G401.6 (cell line): Measurements from ENCODE around the gene ZNRF1.

Experiments
- FAIRE-seq: peaks from 2 replicates; lab custom pipeline; 2012; peaks lifted over from hg19 to GRCh38; lab: Jason Lieb, UNC

Gene ZNRF1

GRCh38 chr16:75099738-75100602 lies 101.1 kb downstream of the ZNRF1 start:
- FAIRE-seq: no peak

GRCh38 chr16:75100603-75100990 lies 101.8 kb downstream of the ZNRF1 start:
- FAIRE-seq: no peak

GRCh38 chr16:75101635-75102034 lies 102.8 kb downstream of the ZNRF1 start:
- no peak for FAIRE-seq

GRCh38 chr16:75102595-75102994 lies 103.8 kb downstream of the ZNRF1 start:
- no peak for FAIRE-seq

- FAIRE-seq: no peak
These were observed 105.2 kb downstream of the ZNRF1 start for GRCh38 chr16:75103994-75104393.

- no peak for FAIRE-seq
These were observed 106.0 kb downstream of the ZNRF1 start for GRCh38 chr16:75104836-75105235.

DNA sequence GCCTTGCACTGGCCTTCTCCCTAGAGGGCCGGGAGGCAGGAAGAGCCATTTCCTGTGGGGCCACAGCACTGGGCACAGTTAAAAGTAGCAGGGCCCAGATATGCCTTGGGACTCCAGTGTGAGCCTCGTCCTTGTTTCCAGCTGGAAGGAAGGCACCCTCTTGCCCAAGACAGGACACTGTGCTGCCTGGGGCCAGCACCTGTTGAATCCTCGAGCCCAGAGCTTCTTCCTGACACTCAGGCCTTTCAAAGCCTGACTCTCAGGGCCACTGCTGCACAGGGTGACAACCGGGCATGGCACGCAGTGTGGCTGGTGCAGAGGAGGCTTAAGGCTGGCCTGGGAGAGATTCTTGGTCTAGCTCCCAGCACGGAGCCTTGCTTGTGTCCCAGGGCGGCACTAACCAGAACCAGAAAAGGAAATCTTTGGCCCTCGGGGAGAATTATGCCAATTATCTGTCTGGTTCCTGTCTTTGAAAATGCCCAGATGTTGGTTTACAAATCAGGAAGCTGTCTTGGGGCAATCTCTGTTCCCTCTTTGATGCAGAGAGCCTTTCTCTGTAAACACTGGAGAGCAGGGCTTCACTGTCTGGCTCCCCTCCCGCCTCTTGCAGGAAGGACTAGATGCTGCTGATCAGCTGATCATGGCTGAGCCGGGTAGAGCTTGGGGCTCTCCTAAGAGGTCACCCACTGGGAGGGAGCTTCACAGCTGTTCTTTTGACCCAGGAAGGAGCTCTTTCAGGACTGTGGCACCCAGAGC lies 106.7 kb downstream of the ZNRF1 start:
- no peak for FAIRE-seq

GRCh38 chr16:75106351-75107274 lies 107.8 kb downstream of the ZNRF1 start:
- FAIRE-seq: no peak

DNA sequence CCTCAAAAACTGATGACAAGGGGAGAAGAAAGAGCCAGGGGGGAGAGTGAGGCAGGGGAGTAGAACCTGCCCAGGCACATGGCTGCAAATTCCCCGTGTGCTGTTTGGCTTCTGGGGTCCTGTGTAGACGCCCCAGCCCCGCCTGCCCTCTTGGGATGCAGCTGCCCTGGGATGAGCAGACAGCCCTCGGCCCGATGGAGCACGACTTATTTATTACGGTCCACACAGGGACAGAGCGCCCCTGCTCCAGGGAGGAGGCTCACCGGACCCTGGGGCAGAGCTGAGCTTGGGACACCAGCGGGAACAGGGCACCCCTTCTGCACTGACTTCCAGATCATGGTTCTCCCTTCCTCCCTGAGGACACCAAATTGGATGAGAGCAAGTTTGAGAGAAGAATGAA lies 108.7 kb downstream of the ZNRF1 start:
- FAIRE-seq: no peak

DNA sequence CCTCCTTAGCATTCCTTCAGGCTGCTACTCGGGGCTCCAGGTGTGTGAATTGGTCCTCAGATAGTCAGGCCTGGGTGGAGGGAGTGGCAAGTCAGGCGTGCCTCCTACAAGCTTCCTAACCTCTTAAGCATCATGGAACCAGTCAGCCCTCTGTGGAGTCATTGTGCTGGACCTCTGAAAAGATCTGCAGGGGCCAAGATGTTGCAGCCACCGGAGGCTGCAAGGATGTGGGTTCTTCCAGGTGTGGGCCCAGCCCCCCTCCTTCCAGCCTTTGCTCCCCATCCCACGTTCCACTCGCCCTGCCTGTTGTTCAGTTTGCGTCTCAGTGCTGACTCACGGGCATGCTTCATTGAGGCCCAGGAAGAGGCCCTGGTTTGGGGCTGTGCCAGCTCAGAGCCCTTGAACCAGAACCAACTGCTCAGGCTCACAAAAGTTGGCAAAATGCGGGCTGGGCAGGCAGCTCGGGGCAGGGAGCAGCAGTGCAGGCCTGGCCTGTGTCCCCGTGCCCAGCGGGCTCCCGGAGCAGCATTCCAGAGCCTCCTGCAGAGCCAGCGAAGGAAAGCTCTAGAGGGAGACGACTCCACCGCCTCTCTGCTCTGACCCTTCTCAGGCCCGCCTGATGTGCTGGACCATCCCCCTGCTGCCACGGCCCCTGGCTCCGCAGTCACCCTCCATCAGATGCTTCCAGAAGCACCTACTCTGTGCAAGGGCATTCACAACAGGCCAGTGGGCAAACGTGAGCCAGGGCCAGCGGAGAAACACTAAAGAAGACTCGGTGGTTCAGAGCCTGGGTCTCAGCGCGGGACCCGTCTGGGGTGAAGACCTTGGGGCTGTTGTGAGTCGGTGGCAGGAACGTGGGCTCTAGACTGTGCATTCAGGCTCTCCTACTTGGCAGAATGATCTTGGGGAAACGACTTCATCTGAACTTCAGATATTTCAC lies 110.2 kb downstream of the ZNRF1 start:
- no peak for FAIRE-seq

DNA sequence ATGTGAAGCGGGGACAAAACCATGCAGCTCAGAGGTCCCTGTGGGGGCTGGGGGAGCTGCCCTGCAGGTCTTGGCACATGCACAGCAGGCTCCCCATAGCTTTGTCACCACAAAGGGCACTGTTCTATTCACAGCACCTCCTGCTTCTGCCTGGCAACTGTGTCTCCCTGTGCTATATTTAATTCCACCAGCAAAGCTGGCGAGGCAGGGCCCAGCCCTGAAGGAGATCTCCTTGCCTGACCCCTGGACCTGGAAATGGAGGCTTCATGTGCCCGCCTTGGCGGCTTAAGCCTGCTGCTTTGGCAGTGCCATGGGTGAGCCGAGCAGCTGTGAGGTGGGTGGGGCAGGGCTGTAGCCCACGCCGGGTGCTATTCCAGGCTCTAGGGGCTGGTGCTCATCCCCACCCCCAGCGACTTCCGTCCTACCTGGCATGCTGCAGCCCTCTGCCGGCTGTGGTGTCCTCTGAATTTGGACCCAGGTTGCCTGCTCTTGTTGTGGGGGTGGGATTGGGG lies 111.0 kb downstream of the ZNRF1 start:
- FAIRE-seq: no peak

- FAIRE-seq: peak; percentile 42
These were observed 112.1 kb downstream of the ZNRF1 start for GRCh38 chr16:75110637-75111513.

GRCh38 chr16:75111514-75111940 lies 112.7 kb downstream of the ZNRF1 start:
- FAIRE-seq: no peak

DNA sequence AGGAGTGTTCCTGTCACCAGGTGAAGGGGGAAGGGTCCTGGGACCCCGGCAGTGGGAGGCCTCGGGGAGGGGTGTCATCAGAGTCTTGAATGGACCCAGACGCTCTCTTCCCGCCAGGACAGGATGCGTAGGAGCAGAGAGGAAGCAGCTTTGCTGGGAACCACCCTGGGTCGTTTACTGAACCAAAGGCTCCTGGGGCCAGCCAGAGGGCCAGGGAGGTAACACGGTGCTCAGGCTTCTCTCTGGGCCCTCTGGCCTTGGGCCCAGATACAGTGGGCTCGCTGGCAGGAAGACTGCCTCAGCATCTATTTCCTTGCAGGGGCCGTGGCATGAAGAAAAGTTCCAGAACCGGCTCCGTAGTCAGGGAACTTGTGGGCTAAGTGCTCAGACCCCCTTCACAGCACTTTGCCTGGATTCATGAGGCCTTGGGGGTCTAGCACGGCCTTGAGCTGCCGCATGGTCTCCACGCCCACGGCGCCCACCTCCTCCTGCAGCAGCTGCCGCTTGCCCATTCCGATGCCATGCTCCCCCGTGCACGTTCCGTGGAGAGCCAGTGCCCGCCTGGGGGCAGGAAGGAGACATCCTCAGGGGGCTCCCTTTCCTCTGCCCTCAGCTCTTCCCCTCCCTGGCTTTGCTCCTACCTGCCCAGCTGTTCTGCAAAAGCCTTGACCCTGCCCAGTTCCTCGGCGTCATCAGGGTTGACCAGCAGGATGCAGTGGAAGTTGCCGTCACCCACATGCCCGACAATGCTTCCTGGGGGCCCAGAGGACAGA lies 113.3 kb downstream of the ZNRF1 start:
- FAIRE-seq: no peak

DNA sequence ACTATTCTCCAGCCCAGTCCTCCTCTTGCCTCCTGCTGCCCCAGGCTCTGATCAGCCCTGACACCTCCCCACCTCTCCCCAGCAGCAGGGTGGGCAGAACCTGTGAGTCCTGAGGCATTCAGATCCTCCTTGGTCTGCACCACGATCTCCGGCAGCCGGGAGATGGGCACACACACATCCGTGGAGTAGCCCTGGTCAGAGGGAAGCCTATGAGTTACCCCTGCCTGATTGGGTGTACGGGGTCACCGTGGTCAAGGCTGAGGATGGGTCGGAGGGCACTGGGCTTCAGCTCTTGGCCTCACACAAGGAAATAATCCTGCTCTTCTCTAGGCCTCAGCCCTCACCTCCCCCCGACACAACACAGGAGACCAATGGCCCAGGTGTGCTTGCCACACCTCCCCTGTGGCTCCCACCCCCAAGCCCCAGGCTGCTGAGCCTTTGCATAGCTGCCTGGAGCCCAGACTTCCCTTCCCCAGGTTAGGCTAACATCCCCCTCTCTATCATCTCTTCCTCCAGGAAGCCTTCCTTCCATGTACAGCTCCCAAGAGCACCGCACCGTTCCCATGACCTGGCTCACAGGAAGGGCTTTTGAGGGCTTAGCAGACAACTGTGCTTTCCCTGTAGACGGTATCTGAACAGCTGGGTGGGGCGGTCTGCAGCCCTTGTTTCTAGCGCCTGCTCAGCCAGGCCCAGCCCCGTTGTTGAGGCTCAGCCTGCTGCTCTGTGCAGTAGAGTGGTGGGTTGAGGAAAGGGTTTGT lies 114.1 kb downstream of the ZNRF1 start:
- no peak for FAIRE-seq

DNA sequence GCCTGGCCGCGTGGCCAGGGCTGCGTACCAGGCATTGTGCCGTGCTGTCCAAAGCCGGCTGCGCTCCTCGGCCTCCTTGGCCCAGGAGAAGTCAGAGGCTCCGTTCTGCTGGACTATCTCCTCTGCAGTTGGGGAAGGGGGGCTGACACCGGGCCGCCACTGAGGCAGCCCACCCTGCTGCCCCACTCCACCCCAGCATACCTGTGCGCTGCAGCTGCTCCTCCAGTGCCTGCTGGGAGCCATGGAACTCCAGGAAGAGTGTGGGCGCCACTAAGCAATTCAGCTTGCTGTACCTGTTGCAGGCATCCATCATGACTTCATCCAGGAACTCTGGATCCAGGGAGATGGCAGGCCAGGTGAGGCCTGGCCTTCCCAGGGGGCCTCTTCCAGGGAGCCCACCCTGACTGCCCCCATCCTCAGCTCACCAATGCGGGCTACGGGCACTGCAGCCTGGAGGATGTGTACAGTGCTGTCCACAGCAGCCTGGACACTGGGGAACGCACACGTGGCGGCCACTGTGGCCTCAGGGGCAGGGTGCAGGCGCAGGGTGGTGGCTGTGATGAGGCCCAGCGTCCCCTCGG lies 114.8 kb downstream of the ZNRF1 start:
- no peak for FAIRE-seq

- no peak for FAIRE-seq
These were observed 115.5 kb downstream of the ZNRF1 start for GRCh38 chr16:75114179-75114945.
